HepG2 (cell line): ENCODE measurements around the gene DEFB129. TPM values are rescaled to one million over a fixed set of nuclear protein-coding genes. Genes with fewer than 3 reads are reported as not detected.

Source experiments
- AKNA ChIP-seq: sonication (generic); formaldehyde crosslinking; IDR thresholded peaks from 2 replicates; pipeline ENCODE4 v1.4.0; 2020; ENCODE audit warnings: missing genetic modification reagents, borderline replicate concordance
- ATM ChIP-seq: fragments of 450-650 bp; IDR thresholded peaks from 2 replicates; pipeline ENCODE4 v1.7.1; 2017; ENCODE audit warnings: mild to moderate bottlenecking, borderline replicate concordance
- HDAC6 ChIP-seq: fragments of 200-600 bp; sonication (generic); IDR thresholded peaks from 2 replicates; pipeline ENCODE4 v1.7.0; 2017; ENCODE audit warnings: mild to moderate bottlenecking, antibody characterized with exemption, low read length, low read depth
- LCORL ChIP-seq, 2 experiments: fragments of 450-650 bp in 1 of 2; sonication (generic) in 1 of 2; formaldehyde crosslinking in 1 of 2; IDR thresholded peaks; 2 replicates each; pipeline versions ENCODE4 v1.5.0 to v1.6.1; 2017 to 2020; ENCODE audit warnings: antibody characterized with exemption in 1 of 2, missing genetic modification reagents in 1 of 2
- MAFG ChIP-seq: sonication (generic); formaldehyde crosslinking; IDR thresholded peaks from 2 replicates; pipeline ENCODE4 v1.5.1; 2020; ENCODE audit warnings: mild to moderate bottlenecking, missing genetic modification reagents
- MTF1 ChIP-seq: sonication (generic); formaldehyde crosslinking; IDR thresholded peaks from 2 replicates; pipeline ENCODE4 v1.5.0; 2020; ENCODE audit warnings: missing genetic modification reagents
- MTF2 ChIP-seq: sonication (generic); formaldehyde crosslinking; IDR thresholded peaks from 2 replicates; pipeline ENCODE4 v1.5.0; 2020; ENCODE audit warnings: missing genetic modification reagents, borderline replicate concordance
- MYPOP ChIP-seq: sonication (generic); formaldehyde crosslinking; IDR thresholded peaks from 2 replicates; pipeline ENCODE4 v1.8.1; 2023; ENCODE audit warnings: mild to moderate bottlenecking, moderate library complexity, missing genetic modification reagents
- SNAPC2 ChIP-seq: sonication (generic); formaldehyde crosslinking; IDR thresholded peaks from 2 replicates; pipeline ENCODE4 v1.8.1; 2022; ENCODE audit warnings: mild to moderate bottlenecking, missing genetic modification reagents
- ZFP37 ChIP-seq: sonication (generic); formaldehyde crosslinking; IDR thresholded peaks from 2 replicates; pipeline ENCODE4 v1.4.0; 2020; ENCODE audit warnings: missing genetic modification reagents, borderline replicate concordance
- ZNF34 ChIP-seq: sonication (generic); formaldehyde crosslinking; IDR thresholded peaks from 2 replicates; pipeline ENCODE4 v1.4.0; 2020; ENCODE audit warnings: mild to moderate bottlenecking, missing genetic modification reagents, borderline replicate concordance
- ZNF350 ChIP-seq: sonication (generic); formaldehyde crosslinking; IDR thresholded peaks from 2 replicates; pipeline ENCODE4 v1.4.0; 2020; ENCODE audit warnings: mild to moderate bottlenecking, low read depth, missing genetic modification reagents, borderline replicate concordance
- ZNF557 ChIP-seq: sonication (generic); formaldehyde crosslinking; IDR thresholded peaks from 2 replicates; pipeline ENCODE4 v1.4.0; 2020; ENCODE audit warnings: missing genetic modification reagents
- ZNF576 ChIP-seq: sonication (generic); formaldehyde crosslinking; IDR thresholded peaks from 2 replicates; pipeline ENCODE4 v1.4.0; 2020; ENCODE audit warnings: mild to moderate bottlenecking, missing genetic modification reagents
- ZNF687 ChIP-seq: sonication (generic); formaldehyde crosslinking; IDR thresholded peaks from 2 replicates; pipeline ENCODE4 v1.5.1; 2020; ENCODE audit warnings: mild to moderate bottlenecking, missing genetic modification reagents, moderate library complexity
- ZNF781 ChIP-seq: sonication (generic); formaldehyde crosslinking; IDR thresholded peaks from 2 replicates; pipeline ENCODE4 v1.5.1; 2020; ENCODE audit warnings: borderline replicate concordance, mild to moderate bottlenecking, missing genetic modification reagents; ENCODE audit errors: not compliant biosample characterization
- ZSCAN30 ChIP-seq: sonication (generic); formaldehyde crosslinking; IDR thresholded peaks from 2 replicates; pipeline ENCODE4 v1.5.0; 2020; ENCODE audit warnings: mild to moderate bottlenecking, missing genetic modification reagents
- polyA plus RNA-seq, 8 experiments: library from polyadenylated mRNA; depleted of rRNA in 3 of 8; stranded (reverse) in 7 of 8; unstranded in 1 of 8; fragments of >200 nt; fragmentation: Illumina TruSeq in 4 of 8; extraction: Trizol in 4 of 8; gene quantifications; 2 replicates each; pipeline versions ENCODE4 v1.2.1 to v1.2.3, GENCODE V29; 2011 to 2016; ENCODE audit warnings: low read depth in 4 of 8, missing spikeins in 1 of 8, mixed read lengths in 1 of 8; ENCODE audit not compliant: insufficient read depth in 1 of 8
- total RNA-seq, 5 experiments: library from RNA; depleted of rRNA; stranded (reverse); fragments of >200 nt; fragmentation: Illumina TruSeq; extraction: Trizol; gene quantifications; 2 replicates each; pipeline ENCODE4 v1.2.3, GENCODE V29; 2016; ENCODE audit warnings: low read depth in 1 of 5

DEFB129 gene
- total and polyA plus RNA-seq, 2 of the 13 experiments (the other 11 are each of a cell fraction or from before 2014, with no cell fraction given), result not detected

- TF ChIP-seq ZNF687 (CRISPR knock-in tag) (peak; percentile 99), ZNF34 (peak; percentile 95; the same call in 1 of the 2 replicates), SNAPC2 (CRISPR knock-in tag) (peak; percentile 88), ZSCAN30 (no peak), ZNF350 (peak; percentile 93), ZFP37 (CRISPR knock-in tag) (peak; percentile 75), HDAC6 (no peak), MYPOP (CRISPR knock-in tag) (peak; percentile 92), AKNA (CRISPR knock-in tag) (no peak), LCORL (IDR thresholded peaks at IDR 0.05) (no peak), LCORL (CRISPR knock-in tag; IDR thresholded peaks at IDR 0.05) (peak; percentile 90), MTF2 (CRISPR knock-in tag) (peak; percentile 57; the same call in 1 of the 2 replicates), MTF1 (CRISPR knock-in tag) (peak; percentile 86; the same call in 1 of the 2 replicates), MAFG (CRISPR knock-in tag) (0 out of 2 replicates have a peak, but pooled peaks have one; percentile 41), ZNF781 (peak; percentile 93), ZNF557 (CRISPR knock-in tag) (peak; percentile 81), ZNF576 (peak; percentile 81; the same call in 1 of the 2 replicates), ATM (no peak)
Measured at GRCh38 chr20:266596-267562, 39.8 kb downstream of the DEFB129 start (continued).
